ENCODE measurements around the gene SLC30A4.

DNA sequence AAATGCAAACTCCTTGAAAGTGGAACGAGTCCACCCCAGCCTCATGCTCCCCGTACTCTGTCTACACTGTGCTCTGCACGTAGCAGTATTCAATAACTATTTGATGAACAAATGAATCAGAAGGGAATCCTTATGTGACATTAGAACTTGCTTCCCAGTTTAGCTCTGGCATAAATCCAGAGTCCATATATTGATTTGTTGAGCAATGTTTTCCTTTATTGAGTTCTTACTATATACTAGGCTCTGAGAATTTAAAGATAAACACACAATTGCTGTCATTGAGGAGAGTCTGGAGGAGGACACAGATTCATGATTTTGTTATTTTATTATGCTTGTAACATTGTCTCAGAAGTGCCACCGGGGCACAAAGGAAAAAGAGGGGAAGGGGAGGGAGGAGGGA, 73.2 kb downstream of the SLC30A4 start:
- TF ChIP-seq NR3C1 (IDR thresholded peaks at IDR 0.05) (no peak), RAD21 (conservative IDR thresholded peaks at IDR 0.05 in 1 of 2, IDR thresholded peaks at IDR 0.05 in 1 of 2) (no peak), ZFP36 (IDR thresholded peaks at IDR 0.05; ENCODE audit: borderline replicate concordance, partially characterized antibody) (no peak), MAFK (IDR thresholded peaks at IDR 0.05; ENCODE audit: partially characterized antibody) (no peak), BHLHE40 (IDR thresholded peaks at IDR 0.05; ENCODE audit: low read depth, low read length) (no peak)
- TF ChIP-seq, protein P1, sequence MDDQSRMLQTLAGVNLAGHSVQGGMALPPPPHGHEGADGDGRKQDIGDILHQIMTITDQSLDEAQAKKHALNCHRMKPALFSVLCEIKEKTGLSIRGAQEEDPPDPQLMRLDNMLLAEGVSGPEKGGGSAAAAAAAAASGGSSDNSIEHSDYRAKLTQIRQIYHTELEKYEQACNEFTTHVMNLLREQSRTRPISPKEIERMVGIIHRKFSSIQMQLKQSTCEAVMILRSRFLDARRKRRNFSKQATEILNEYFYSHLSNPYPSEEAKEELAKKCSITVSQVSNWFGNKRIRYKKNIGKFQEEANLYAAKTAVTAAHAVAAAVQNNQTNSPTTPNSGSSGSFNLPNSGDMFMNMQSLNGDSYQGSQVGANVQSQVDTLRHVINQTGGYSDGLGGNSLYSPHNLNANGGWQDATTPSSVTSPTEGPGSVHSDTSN (IDR thresholded peaks at IDR 0.05), result no peak
- TF ChIP-seq, protein P2, sequence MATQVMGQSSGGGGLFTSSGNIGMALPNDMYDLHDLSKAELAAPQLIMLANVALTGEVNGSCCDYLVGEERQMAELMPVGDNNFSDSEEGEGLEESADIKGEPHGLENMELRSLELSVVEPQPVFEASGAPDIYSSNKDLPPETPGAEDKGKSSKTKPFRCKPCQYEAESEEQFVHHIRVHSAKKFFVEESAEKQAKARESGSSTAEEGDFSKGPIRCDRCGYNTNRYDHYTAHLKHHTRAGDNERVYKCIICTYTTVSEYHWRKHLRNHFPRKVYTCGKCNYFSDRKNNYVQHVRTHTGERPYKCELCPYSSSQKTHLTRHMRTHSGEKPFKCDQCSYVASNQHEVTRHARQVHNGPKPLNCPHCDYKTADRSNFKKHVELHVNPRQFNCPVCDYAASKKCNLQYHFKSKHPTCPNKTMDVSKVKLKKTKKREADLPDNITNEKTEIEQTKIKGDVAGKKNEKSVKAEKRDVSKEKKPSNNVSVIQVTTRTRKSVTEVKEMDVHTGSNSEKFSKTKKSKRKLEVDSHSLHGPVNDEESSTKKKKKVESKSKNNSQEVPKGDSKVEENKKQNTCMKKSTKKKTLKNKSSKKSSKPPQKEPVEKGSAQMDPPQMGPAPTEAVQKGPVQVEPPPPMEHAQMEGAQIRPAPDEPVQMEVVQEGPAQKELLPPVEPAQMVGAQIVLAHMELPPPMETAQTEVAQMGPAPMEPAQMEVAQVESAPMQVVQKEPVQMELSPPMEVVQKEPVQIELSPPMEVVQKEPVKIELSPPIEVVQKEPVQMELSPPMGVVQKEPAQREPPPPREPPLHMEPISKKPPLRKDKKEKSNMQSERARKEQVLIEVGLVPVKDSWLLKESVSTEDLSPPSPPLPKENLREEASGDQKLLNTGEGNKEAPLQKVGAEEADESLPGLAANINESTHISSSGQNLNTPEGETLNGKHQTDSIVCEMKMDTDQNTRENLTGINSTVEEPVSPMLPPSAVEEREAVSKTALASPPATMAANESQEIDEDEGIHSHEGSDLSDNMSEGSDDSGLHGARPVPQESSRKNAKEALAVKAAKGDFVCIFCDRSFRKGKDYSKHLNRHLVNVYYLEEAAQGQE (IDR thresholded peaks at IDR 0.05), result no peak
- TF ChIP-seq, protein P3, sequence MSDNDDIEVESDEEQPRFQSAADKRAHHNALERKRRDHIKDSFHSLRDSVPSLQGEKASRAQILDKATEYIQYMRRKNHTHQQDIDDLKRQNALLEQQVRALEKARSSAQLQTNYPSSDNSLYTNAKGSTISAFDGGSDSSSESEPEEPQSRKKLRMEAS (IDR thresholded peaks at IDR 0.05), result no peak
- TF ChIP-seq, protein P4, sequence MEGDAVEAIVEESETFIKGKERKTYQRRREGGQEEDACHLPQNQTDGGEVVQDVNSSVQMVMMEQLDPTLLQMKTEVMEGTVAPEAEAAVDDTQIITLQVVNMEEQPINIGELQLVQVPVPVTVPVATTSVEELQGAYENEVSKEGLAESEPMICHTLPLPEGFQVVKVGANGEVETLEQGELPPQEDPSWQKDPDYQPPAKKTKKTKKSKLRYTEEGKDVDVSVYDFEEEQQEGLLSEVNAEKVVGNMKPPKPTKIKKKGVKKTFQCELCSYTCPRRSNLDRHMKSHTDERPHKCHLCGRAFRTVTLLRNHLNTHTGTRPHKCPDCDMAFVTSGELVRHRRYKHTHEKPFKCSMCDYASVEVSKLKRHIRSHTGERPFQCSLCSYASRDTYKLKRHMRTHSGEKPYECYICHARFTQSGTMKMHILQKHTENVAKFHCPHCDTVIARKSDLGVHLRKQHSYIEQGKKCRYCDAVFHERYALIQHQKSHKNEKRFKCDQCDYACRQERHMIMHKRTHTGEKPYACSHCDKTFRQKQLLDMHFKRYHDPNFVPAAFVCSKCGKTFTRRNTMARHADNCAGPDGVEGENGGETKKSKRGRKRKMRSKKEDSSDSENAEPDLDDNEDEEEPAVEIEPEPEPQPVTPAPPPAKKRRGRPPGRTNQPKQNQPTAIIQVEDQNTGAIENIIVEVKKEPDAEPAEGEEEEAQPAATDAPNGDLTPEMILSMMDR (IDR thresholded peaks at IDR 0.05), result no peak
